HepG2 (cell line): Measurements from ENCODE around the gene SLCO3A1. TPM values are rescaled to one million over a fixed set of nuclear protein-coding genes. Genes with fewer than 3 reads are reported as not detected.
"Not testable (repeated sequence)": the region's sequence is repeated elsewhere in the genome, so short reads cannot be mapped to it uniquely, and the experiment has no call there.

ENCODE experiments used
- ATAC-seq: fragments of 200-7000 bp; cut with Tn5 transposase; 3 replicates; pipeline ENCODE4 v1.9.1; 2020; ENCODE audit warnings: mild to moderate bottlenecking, moderate library complexity
- BruUV-seq: library from RNA; stranded (reverse); fragments of 400-500 nt; replicated peaks from 2 replicates; lab custom pipeline; 2021; lab: Mats Ljungman, UMichigan
- CTCF ChIA-PET: fragments of 300-600 bp; formaldehyde crosslinking; extraction: SDS; loops from one replicate; lab custom pipeline; 2021; ENCODE audit warnings: low total read pairs, inconsistent platforms, low intra/inter-chr PET ratio; lab: Yijun Ruan, JAX
- POLR2A ChIA-PET: fragments of 350-600 bp; sonication (Branson Sonifier 250); formaldehyde crosslinking; loops from one replicate; lab custom pipeline; 2020; ENCODE audit warnings: antibody characterized with exemption, inconsistent platforms; lab: Yijun Ruan, JAX
- DNase-seq: peaks from one replicate; pipeline ENCODE4 v3.0.0-alpha.2; 2015; ENCODE audit warnings: low spot score
- FAIRE-seq: peaks from 3 replicates; lab custom pipeline; 2011; peaks lifted over from hg19 to GRCh38; lab: Jason Lieb, UNC
- H2AFZ ChIP-seq: one replicate; pipeline ENCODE4 v1.6.1; 2011; ENCODE audit warnings: low read length, inconsistent platforms
- H3K27ac ChIP-seq: fragments of 300-600 bp; 3 replicates; pipeline ENCODE4 v1.8.0; 2011; ENCODE audit warnings: mixed run types, mild to moderate bottlenecking, mixed read lengths, low read length, inconsistent platforms; ENCODE audit not compliant: insufficient read depth; ENCODE audit errors: extremely low read length
- H3K27me3 ChIP-seq, 2 experiments: fragments of 200-600 bp in 1 of 2; 2 replicates in 1 of 2; 3 replicates in 1 of 2; pipeline versions ENCODE4 v1.6.0 to v1.8.0; 2011; ENCODE audit warnings: low read length in 2 of 2, mild to moderate bottlenecking in 2 of 2, moderate library complexity in 2 of 2, inconsistent platforms in 1 of 2; ENCODE audit not compliant: insufficient read depth in 2 of 2, control insufficient read depth in 1 of 2
- H3K36me3 ChIP-seq, 2 experiments: fragments of 200-600 bp in 1 of 2; replicated peaks in 1 of 2; 2 replicates in 1 of 2; 3 replicates in 1 of 2; pipeline versions ENCODE4 v1.5.1 to v1.8.0; 2011; ENCODE audit warnings: low read length in 2 of 2, inconsistent platforms in 1 of 2; ENCODE audit not compliant: insufficient read depth in 2 of 2, control insufficient read depth in 1 of 2
- H3K4me1 ChIP-seq: 2 replicates; pipeline ENCODE4 v1.5.1; 2012; ENCODE audit warnings: low read length, inconsistent platforms; ENCODE audit not compliant: insufficient read depth
- H3K4me2 ChIP-seq: 2 replicates; pipeline ENCODE4 v1.6.0; 2011; ENCODE audit warnings: low read depth, low read length, inconsistent platforms
- H3K4me3 ChIP-seq, 3 experiments: fragments of 200-600 bp in 1 of 3; sonication (generic), shearing (Covaris generic) in 1 of 3; replicated peaks in 1 of 3; 2 replicates each; pipeline ENCODE4 v1.5.1; 2011 to 2016; ENCODE audit warnings: low read length in 3 of 3, inconsistent platforms in 2 of 3, low read depth in 2 of 3, mild to moderate bottlenecking in 2 of 3, control low read depth in 1 of 3, mixed read lengths in 1 of 3; ENCODE audit not compliant: insufficient read depth in 1 of 3
- H3K79me2 ChIP-seq: one replicate; pipeline ENCODE4 v1.6.1; 2011; ENCODE audit warnings: low read length, inconsistent platforms; ENCODE audit not compliant: insufficient read depth
- H3K9ac ChIP-seq: 2 replicates; pipeline ENCODE4 v1.6.0; 2011; ENCODE audit warnings: mild to moderate bottlenecking, low read depth, low read length, inconsistent platforms; ENCODE audit not compliant: insufficient read depth
- H3K9me3 ChIP-seq: 2 replicates; pipeline ENCODE4 v1.5.1; 2012; ENCODE audit warnings: mild to moderate bottlenecking, low read length
- H4K20me1 ChIP-seq: 2 replicates; pipeline ENCODE4 v1.6.0; 2011; ENCODE audit warnings: inconsistent platforms, mild to moderate bottlenecking, low read length, moderate library complexity; ENCODE audit not compliant: insufficient read depth
- RXRA ChIP-seq: sonication (generic); formaldehyde crosslinking; IDR thresholded peaks from 2 replicates; pipeline ENCODE4 v1.5.1; 2020; ENCODE audit warnings: missing genetic modification reagents
- SAFB2 ChIP-seq: sonication (generic); formaldehyde crosslinking; IDR thresholded peaks from 2 replicates; pipeline ENCODE4 v1.5.1; 2020; ENCODE audit warnings: missing genetic modification reagents, low read depth, mild to moderate bottlenecking, borderline replicate concordance
- ZNF263 ChIP-seq: sonication (generic); formaldehyde crosslinking; IDR thresholded peaks from 2 replicates; pipeline ENCODE4 v1.4.0; 2020; ENCODE audit warnings: missing genetic modification reagents
- ZNF713 ChIP-seq: sonication (generic); formaldehyde crosslinking; IDR thresholded peaks from 2 replicates; pipeline ENCODE4 v1.4.0; 2020; ENCODE audit warnings: mild to moderate bottlenecking, missing genetic modification reagents
- ZNF891 ChIP-seq: sonication (generic); formaldehyde crosslinking; IDR thresholded peaks from 2 replicates; pipeline ENCODE4 v1.5.0; 2020; ENCODE audit warnings: mild to moderate bottlenecking, missing genetic modification reagents
- WGBS: methylation state at CpG from one replicate; pipeline ENCODE4 v1.1.6; 2017; ENCODE audit warnings: low lambda C conversion rate; 5-methylcytosine and 5-hydroxymethylcytosine counted together
- in situ Hi-C: cut with HindIII; loops from 2 replicates; pipeline ENCODE4 v1.10.0; 2017; ENCODE audit warnings: low pct_unique_long_range_greater_than_20kb; ENCODE audit not compliant: extremely low pct_ligation_motif_present
- intact Hi-C: fragments of 100-400 bp; cut with micrococcal nuclease; formaldehyde crosslinking; loops from one replicate; pipeline ENCODE4 v1.10.0; 2022; ENCODE audit not compliant: unreplicated experiment
- polyA plus RNA-seq, 8 experiments: library from polyadenylated mRNA; depleted of rRNA in 3 of 8; stranded (reverse) in 7 of 8; unstranded in 1 of 8; fragments of >200 nt; fragmentation: Illumina TruSeq in 4 of 8; extraction: Trizol in 4 of 8; gene quantifications; 2 replicates each; pipeline versions ENCODE4 v1.2.1 to v1.2.3, GENCODE V29; 2011 to 2016; ENCODE audit warnings: low read depth in 4 of 8, missing spikeins in 1 of 8, mixed read lengths in 1 of 8; ENCODE audit not compliant: insufficient read depth in 1 of 8
- total RNA-seq, 5 experiments: library from RNA; depleted of rRNA; stranded (reverse); fragments of >200 nt; fragmentation: Illumina TruSeq; extraction: Trizol; gene quantifications; 2 replicates each; pipeline ENCODE4 v1.2.3, GENCODE V29; 2016; ENCODE audit warnings: low read depth in 1 of 5

SLCO3A1 gene
- total and polyA plus RNA-seq, 2 of the 13 experiments (the other 11 are each of a cell fraction or from before 2014, with no cell fraction given) = 0.02 TPM; not detected in 1

- FAIRE-seq (no peak), DNase-seq (no peak), ATAC-seq (no peak)
- no peak overlapping the region for H3K4me2 ChIP-seq
- H3K4me3 ChIP-seq = no peak overlapping the region
- BruUV-seq = no TSS peak
- POLR2A ChIA-PET = no interaction called here
- no peak overlapping the region for H2AFZ ChIP-seq
- TF ChIP-seq ZNF713 (CRISPR knock-in tag) (no peak), ZNF263 (CRISPR knock-in tag) (no peak), SAFB2 (CRISPR knock-in tag) (no peak), ZNF891 (CRISPR knock-in tag) (no peak), RXRA (CRISPR knock-in tag) (no peak)
- no peak overlapping the region for H3K27ac ChIP-seq
- in situ Hi-C loops = no loop called here
- H3K4me1 ChIP-seq = no peaks in the 10 kb centered on the region
- intact Hi-C loops = no loop called here
- no peaks in the 10 kb centered on the region for H3K9me3 ChIP-seq
- 20% methylated on average over 19 of the region's 20 CpGs for WGBS
- H3K9ac ChIP-seq = no peak overlapping the region
- CTCF ChIA-PET = no interaction called here
- peaks cover 0 to 7% of the 10 kb centered on the region in 2 experiments; a peak in 2 of 5 replicates for H3K27me3 ChIP-seq
- no peaks in the 10 kb centered on the region for H3K79me2 ChIP-seq
- no peaks in the 10 kb centered on the region for H3K36me3 ChIP-seq
- H4K20me1 ChIP-seq = no peaks in the 10 kb centered on the region
These were observed 216.1 kb downstream of the SLCO3A1 start for GRCh38 chr15:92069308-92070250.

- H3K4me1 ChIP-seq, H3K9ac ChIP-seq, H3K4me3 ChIP-seq, CTCF ChIA-PET, intact Hi-C loops, H3K9me3 ChIP-seq, FAIRE-seq, H3K4me2 ChIP-seq, H3K27me3 ChIP-seq, H3K27ac ChIP-seq, DNase-seq, BruUV-seq, POLR2A ChIA-PET, ATAC-seq, in situ Hi-C loops, H2AFZ ChIP-seq, H3K79me2 ChIP-seq, H3K36me3 ChIP-seq, H4K20me1 ChIP-seq: not testable (repeated sequence)
- WGBS = 56% methylated on average over 8 of the region's 8 CpGs
These were observed 216.7 kb downstream of the SLCO3A1 start for GRCh38 chr15:92070251-92070650.
